GM19193 (cell line): Measurements from ENCODE around the gene TMBIM1.

Experiments used
- POLR2A ChIP-seq: IDR thresholded peaks from 4 replicates; pipeline ENCODE4 v1.6.1; 2011; ENCODE audit not compliant: insufficient read depth, insufficient read length; ENCODE audit errors: extremely low read depth

TMBIM1 gene

DNA sequence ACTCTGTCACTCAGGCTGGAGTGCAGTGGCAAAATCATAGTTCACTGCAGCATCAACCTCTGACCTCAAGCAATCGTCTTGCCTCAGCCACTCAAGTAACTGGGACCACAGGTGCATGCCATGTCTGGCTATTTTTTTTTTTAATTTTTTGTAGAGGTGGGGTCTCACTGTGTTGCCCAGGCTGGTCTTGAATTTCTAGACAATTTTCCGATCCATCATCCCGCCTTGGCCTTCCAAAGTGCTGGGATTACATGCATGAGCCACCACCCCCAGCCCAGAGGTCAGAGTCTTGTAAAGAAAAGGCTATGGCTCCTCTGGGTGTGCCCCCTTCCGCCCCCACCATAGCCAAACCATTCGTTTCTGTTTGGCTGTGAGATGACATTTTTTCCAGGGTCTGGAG, 13.1 kb upstream of the TMBIM1 start:
- no peak for TF ChIP-seq POLR2A

GRCh38 chr2:218301176-218301819, 9.0 kb upstream of the TMBIM1 start:
- TF ChIP-seq POLR2A, result no peak

DNA sequence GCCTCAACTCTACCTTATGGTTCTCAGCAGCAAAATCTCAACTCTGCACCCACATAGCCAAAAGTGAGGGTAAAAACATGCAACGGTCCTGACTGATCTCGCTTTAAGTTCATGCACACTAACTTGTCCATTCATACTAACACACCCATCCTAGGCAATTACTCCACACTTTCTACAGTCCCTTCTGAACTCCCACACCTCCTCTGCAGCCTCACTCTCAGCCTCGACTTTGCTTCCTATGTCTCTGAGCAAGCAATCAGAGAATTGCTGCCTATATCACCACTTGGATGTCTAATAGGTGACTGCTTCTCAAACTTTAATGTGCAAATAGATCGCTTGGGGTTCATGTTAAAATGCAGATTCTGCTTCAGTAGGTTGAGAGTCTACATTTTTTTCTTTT, 7.8 kb upstream of the TMBIM1 start:
- TF ChIP-seq POLR2A, result no peak

DNA sequence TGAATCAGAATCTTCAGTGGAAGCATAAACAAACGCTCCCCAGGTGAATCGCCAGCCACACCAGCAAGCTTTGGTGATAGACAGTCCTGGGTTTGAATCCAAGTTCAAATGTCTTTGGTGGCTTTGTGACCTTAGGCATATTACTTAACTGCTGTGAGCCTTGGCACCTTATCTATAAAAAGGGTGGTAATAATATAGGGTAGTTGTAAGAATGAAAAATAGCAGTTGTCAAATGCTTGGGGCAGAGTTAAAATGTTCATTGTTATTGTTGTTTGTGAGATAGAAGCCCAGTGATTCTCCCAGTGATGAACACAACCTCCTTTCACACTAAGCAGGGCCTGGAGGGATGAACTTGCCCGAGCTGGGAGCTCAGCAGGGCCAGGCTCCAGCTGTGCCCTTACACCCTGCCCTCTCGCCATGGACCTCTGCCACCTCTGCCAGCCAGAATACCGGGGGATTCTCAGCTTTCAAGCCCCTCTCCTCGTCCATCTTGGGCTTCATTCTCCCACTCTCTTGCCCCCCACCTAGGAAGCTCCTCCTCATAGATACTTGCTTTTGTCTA, 6.1 kb upstream of the TMBIM1 start:
- no peak for TF ChIP-seq POLR2A

- TF ChIP-seq POLR2A, result no peak
Measured at GRCh38 chr2:218296847-218297246, 4.5 kb upstream of the TMBIM1 start.

DNA sequence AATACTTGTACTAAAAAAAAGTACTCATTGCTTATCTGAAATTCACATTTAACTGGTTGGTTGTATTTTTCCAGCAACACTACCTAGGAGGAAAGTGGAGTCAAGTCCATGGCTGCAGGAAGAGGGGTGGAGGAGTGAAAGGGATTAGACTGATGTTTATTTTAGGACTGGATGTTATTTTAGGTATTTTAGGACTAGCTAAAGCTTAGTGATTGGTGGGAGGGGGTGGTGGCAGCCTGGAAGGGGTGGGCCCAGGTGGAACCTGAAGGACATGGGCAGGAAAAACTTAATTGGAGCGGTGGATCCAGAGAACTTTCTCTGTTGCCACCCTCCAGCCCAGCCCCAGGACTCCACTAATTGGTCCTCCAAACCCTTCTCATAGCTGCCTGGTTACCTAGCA, 3.9 kb upstream of the TMBIM1 start:
- no peak for TF ChIP-seq POLR2A

DNA sequence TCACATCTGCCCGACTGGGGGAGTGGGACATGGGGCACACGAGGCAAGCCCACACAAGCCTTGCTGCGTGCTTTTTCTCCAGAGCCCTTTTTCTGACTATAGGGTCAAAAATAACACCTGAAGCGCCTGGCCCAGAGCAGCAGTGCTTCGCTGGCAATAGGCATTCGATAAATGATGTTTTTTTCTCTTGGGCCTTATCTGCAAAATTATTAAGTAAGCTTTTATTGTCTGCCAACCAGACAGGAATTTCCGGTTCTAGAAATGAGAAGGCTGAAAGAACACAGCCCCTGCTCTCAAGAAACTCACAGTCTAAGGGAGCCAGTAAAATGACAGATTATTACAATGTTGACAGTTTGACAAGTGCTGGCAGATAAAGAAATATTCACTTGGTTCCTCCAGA, 2.7 kb upstream of the TMBIM1 start:
- no peak for TF ChIP-seq POLR2A

DNA sequence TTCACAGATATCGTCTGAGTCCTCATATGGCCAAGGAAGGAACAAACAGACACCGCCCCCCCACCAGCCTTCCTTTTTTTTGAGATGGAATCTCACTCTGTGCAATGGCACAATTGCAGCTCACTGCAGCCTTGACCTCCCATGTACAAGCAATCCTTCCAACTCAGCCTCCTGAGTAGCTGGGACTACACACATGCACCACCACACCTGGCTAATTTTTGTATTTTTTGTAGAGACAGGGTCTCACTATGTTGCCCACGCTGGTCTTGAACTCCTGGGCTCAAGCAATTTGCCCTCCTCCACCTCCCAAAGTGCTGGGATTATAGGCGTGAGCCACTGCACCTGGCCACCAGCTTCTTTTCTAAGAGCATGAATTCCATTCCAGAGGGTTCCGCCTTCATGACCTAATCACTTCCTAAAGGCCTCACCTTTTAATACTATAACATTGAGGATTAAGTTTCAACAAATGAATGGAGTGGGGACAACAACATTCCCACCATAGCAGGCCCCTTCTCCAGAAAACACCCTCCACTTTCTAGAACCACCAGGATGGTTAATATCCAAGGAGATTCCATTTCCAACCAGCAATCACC, 2.2 kb upstream of the TMBIM1 start:
- no peak for TF ChIP-seq POLR2A

- no peak for TF ChIP-seq POLR2A
Measured at GRCh38 chr2:218293715-218294429, 1.6 kb upstream of the TMBIM1 start.

- TF ChIP-seq POLR2A, result no peak
Measured at GRCh38 chr2:218291318-218292047, 820 bp downstream of the TMBIM1 start.

GRCh38 chr2:218290316-218291261, 1.7 kb downstream of the TMBIM1 start:
- no peak for TF ChIP-seq POLR2A

- no peak for TF ChIP-seq POLR2A
Measured at GRCh38 chr2:218289639-218290315, 2.5 kb downstream of the TMBIM1 start.
